ENCODE data around the gene NXNL1.
"Not testable (repeated sequence)": the region's sequence is repeated elsewhere in the genome, so short reads cannot be mapped to it uniquely, and the experiment has no call there.

NXNL1 gene

DNA sequence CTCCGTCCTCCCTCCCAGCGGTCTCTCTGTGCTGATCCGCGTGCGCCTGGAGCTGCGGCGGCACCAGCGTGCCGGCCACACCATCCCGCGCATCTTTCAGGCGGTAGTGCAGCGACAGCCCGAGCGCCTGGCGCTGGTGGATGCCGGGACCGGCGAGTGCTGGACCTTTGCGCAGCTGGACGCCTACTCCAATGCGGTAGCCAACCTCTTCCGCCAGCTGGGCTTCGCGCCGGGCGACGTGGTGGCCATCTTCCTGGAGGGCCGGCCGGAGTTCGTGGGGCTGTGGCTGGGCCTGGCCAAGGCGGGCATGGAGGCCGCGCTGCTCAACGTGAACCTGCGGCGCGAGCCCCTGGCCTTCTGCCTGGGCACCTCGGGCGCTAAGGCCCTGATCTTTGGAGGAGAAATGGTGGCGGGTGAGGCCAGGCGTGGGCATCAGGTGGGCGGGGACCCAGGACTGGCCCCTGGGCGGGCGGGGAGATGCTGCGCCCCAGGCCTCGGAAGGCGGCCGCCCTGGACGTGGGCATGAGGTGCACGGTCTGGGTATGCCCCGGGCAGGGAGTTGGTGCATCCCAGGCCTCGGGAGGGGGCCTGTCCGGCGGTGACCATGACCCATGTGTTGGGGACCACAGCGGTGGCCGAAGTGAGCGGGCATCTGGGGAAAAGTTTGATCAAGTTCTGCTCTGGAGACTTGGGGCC, 26.0 kb upstream of the NXNL1 start:
- no peak for DNase-seq (ENCODE audit: low spot score)

DNA sequence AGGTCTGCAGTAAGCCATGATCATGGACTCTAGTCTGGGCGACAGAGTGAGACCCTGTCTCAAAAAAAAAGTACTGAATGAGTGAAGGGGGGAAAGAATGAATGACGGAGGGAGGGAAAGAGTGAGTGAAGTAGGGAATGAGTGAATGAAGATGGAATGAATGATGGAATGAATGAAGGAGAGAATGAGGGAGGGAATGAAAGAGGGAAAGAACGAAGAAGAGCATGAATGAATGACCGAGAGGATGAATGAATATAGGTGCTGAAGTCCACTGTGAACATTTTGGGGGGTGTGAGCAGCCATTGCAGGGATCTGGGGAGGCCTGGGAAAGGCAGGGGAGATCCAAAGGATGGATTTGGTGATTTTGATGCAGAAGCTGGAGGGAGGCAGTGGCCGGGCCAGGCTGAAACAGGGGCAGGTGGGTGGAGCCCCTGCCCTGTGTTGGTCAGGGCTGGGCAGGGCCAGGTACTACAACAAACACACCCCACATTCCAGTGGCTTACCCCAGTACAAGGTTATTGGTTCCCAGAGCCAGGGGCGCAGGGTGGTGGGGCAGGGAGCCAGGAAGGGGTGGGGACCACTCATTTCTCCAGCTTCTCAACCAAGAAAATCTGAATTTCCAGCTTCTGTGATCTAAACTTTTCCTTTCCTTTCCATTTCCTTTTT, 23.9 kb upstream of the NXNL1 start:
- peak; percentile 12 for DNase-seq (ENCODE audit: low spot score)

DNA sequence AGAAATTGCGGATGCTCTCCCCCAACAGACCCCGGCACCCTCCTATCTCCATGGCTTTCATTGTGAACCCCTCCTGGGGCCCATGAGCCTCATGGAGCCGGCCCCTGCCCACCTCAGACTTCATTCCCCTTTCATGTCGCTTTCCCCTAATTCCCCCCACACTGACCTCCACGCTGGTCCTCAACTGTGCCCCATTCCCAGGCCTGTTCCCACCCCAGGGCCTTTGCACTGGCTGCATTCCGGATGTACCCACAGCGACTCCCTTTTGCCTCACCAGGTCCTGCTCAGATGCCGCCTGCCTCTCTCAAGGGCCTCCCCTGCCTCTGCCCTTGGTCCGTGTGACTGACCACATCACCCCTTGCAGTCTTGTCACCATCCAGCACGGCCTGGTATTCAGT, 22.9 kb upstream of the NXNL1 start:
- DNase-seq (ENCODE audit: low spot score) = no peak

DNA sequence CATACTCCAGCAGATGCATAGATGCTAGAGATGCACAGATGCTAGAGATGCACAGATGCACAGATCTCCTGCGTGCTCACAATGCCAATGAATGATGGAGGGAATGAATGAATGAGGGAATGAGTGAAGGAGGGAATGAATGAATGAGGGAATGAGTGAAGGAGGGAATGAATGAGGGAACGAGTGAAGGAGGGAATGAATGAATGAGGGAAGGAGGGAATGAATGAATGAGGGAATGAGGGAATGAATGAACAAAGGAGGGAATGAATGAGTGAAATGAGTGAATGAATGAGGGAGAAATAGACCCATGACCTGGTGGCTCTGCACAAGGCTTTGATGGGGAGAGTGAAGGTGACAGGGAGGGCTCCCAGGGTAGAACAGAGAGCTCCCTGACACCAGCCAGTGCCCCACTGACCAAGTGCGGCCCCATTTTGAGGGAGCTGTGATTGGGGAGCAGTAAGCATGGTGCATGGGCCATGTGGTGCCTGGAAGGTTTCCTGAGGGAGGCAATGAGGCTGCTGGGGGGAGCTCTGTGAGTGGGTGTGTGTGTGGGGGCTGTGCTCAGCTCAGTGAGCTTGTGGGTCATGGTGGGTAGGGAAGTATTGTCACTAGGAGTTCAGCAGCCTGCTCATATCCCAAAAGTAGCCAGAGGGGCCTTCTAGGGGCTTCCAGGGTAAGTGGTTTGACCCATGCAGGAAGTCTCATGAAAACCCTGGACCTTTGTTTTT, 22.3 kb upstream of the NXNL1 start:
- no peak for DNase-seq (ENCODE audit: low spot score)

DNA sequence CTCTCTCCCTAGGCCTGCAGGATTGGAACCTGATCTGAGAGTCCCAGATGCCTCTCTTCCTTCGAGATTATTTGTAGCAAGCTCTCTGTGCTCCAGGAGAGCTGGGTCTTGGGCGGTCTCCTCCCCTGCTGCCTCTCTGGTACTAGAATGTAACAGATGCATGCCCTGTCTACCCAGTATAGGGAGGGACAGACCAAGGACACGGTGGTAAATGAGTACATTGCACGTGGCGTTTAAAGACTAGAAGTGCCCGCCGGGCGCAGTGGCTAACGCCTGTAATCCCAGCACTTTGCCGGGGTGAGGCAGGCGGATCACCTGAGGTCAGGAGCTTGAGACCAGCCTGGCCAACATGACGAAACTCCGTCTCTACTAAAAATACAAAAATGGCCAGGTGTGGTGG, 21.3 kb upstream of the NXNL1 start:
- no peak for DNase-seq (ENCODE audit: low spot score)

DNA sequence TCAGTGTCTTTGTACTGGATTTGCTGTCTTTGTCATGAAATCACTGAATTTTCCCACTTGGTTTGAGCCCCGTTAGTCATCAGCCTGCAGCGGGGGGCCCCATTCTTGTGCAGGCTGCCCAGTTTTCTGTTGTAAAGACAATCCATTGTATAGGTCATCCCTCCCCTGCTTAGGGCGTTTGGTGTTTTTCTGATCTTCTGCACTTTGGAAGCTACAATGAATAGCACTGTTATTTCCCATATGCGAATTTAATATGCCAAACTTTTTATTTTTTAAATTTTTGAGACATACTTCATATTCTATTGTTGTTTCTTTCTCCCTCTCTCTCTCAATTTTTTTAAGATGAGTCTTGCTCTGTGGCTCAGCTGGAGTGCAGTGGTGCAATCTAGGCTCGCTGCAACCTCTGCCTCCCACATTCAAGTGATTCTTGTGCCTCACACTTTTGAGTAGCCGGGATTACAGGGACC, 18.6 kb upstream of the NXNL1 start:
- DNase-seq (ENCODE audit: low spot score) = no peak

DNA sequence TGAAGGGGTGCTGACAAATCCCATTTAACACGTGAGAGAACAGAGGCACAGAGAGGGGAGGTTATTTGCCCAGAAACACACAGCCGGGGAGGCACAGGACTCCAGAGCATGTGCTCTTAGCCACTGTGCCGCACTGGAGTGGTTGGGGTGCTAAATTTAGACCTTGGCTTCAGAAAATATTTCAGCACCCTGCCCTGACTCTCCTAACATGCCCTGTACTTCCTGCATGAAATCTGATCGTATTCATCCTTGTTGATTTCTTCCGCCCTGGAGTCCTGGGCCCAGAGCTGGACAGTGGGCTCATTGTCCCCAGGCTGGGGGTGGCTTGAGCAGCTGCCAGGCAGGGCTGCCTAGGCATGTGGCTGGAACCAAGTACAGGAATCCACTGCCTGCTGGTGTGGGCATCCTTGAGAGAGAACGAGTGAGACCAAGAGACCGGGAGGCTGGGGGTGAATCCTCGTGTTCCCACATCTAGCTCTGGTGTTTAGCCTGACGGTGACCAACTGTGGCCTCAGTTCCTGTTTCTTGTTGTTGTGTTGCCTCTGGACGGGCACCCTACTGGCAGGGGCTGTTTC, 14.9 kb upstream of the NXNL1 start:
- DNase-seq (ENCODE audit: low spot score) = no peak

DNA sequence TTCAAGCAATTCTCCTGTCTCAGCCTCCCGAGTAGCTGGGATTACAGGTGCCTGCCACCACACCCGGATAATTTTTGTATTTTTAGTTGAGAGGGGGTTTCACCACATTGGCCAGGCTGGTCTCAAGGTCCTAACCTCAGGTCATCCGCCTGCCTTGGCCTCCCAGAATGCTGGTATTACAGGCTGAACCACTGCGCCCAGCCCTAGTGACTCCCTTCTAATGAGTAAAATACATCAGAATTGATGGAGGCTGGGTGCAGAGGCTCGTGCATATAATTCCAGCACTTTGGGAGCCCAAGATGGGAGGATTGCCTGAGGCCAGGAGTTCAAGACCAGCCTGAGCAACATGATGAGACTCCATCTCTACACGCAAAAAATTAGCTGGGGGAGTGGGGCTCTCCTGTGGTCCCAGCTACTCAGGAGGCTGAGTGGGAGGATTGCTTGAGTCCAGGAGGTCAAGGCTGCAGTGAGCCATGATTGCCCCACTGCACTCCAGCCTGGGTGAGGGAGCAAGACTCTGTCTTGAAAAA, 14.3 kb upstream of the NXNL1 start:
- DNase-seq (ENCODE audit: low spot score) = not testable (repeated sequence)

DNA sequence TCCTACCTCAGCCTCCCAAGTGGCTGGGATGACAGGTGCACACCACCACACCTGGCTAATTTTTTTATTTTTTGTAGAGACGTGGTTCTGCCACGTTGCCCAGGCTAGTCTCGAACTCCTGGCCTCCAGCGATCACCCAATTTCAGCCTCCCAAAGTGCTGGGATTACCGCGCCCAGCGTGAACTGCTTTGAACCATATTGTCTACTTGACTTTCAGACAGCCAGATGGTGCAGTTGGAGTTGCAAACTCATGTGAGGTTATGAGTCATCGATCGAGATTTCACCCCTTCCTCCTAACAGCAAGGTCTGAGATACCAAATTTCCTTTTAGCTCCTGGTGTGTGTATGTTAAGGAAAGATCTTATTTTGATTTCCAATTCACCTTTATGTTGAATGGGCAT, 12.3 kb upstream of the NXNL1 start:
- no peak for DNase-seq (ENCODE audit: low spot score)

DNA sequence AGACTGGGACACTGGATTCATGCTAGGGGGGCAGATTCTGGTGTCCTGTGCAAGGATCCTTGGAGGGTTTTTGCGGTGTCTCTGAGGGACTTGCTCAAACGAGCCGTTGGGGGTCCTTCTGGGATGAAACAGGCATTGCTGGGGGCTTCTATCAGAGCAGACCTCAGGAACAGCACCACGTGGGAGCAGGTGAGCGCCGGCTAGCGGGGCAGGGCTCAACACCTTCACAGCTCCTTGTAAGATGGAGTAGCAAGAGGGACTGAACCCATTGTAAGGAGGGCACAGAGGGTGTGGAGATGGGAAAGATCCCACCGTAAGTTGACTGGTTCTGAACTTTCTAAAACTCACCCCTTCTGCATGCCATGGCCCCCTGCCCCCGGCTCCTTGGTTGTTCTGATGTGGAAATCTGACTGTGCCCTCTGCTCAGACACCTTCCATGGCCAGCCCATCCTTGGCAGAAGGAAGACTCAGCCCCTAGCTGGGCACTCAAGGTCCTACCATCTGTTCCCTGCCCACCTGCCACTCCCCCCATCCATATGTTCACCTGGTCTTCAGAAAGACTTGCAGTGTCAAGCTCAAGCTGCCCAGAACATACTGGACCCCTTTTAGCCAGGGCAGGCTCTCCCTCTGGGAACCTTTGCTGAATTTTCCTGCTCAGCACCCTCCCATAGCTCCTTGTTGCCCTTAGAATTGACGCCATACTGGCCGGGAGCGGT, 10.8 kb upstream of the NXNL1 start:
- DNase-seq (ENCODE audit: low spot score) = no peak

DNA sequence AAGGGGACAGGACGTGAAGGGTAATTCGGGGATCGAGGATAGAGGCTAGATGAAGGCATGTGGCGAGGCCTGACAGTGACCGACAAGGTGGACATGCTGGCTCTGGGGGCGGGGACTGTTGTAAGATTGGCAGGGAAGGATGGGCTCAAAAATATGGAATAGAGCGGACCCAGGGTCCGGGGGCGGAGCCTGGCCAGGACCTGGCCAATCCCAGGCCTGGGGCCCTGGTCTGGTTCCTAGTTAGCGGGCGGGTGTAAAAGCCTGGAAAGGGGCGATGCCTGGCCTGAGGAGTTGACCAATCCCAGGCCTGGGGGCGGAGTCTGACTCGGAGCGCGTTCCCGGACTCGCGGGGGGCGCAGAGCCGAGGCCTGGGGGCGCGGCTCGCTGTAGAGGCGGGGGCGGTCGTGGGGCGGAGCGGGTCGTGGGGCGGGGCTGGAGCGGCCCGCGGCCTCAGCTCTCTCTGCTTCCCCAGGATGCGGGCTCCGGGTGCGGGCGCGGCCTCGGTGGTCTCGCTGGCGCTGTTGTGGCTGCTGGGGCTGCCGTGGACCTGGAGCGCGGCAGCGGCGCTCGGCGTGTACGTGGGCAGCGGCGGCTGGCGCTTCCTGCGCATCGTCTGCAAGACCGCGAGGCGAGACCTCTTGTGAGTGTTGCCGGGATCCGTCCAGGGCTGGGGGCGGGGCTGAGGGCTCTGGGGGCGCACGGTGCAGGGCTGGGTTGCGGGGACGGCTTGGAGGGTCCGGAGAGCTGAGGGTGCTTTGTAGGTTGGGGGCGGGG, 9.5 kb upstream of the NXNL1 start, which contains the start of gene SLC27A1:
Gene SLC27A1, plus strand, starts transcription at position 457 of the 774 bp plus-strand sequence. Its CDS starts 17 bp downstream, at position 474.
- DNase-seq (ENCODE audit: low spot score) = peak; percentile 96

DNA sequence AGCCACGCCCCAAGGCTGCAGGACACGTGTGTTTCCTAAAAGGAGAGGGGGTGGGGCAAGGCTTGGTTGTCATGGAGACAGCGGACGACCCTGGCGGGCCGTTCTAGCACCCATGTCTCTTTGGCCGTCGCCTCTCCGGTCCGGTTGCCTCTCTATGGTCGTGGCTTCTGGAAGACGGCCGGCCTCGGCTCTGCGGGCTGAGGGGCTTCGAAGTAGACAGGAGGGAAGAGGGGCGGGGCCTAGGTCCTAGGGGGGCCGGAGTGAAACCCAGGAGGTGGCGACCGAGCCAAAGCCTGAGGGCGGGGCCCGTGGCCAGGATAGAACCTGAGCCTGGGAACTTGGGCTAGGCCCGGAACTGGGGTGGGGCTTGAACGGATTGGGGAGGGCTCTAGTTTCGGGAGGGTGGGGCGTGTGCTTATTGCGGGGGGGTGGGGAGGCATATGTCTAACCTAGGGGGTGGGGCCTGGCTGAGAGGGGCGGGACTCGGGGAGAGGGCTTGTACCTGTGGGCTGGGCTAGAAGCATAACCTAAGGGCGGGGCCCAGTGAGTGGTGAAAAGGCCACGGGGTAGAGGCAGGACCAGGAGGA, 8.8 kb upstream of the NXNL1 start:
- peak; percentile 85 for DNase-seq (ENCODE audit: low spot score)

DNA sequence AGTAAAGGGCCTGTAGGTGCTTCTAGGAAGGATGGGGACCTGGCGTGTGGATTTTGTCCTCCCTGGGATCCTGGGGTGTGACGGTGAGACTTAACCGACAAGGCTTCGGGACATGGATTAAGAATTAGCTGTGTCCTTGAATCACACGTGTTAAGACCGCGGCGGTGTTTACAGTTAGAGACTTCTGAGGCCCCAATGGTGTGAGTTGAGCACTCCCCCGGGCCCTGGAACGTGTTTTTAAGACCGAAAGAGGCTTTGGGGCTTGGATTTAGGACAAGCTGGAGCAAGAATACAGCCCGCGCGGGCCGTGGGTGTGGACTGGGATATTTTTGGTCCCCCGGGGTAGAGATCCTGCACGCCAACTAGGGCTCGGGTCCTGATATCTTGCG, 8.4 kb upstream of the NXNL1 start:
- DNase-seq (ENCODE audit: low spot score) = no peak

DNA sequence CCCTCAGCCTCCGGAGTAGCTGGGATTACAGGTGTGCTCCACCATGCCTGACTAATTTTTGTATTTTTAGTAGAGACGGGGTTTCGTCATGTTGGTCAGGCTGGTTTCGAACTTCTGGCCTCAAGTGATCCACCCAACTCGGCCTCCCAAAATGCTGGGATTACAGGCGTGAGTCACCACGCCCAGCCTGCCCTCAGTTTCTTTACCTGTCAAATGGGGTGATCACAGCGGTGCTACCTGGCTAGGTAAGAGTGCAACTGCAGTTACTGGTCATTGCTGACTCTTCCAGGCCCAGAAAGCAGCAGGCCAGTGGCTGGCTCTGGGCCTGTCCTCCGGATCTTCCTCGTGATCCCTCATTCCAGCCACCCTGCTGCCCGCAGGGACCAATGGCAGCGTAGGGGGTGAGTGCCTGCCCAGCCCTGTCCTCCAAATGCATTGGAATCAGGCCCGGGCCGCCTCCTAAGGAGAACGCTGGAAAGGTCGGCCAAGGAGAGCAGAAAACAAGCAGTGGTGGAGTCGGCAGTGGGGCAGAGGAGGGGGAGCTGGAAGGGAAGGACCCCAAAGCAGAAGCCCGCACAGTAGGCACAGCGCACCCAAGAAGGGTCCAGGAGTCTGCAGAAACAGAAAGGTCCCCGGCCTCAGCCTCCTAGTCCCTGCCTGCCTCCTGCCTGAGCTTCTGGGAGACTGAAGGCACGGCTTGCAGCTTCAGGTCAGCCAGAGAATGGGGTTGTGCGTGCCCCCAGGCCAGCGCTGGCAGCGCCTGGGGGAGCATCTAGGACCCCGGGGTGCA, 7.8 kb upstream of the NXNL1 start:
- no peak for DNase-seq (ENCODE audit: low spot score)

DNA sequence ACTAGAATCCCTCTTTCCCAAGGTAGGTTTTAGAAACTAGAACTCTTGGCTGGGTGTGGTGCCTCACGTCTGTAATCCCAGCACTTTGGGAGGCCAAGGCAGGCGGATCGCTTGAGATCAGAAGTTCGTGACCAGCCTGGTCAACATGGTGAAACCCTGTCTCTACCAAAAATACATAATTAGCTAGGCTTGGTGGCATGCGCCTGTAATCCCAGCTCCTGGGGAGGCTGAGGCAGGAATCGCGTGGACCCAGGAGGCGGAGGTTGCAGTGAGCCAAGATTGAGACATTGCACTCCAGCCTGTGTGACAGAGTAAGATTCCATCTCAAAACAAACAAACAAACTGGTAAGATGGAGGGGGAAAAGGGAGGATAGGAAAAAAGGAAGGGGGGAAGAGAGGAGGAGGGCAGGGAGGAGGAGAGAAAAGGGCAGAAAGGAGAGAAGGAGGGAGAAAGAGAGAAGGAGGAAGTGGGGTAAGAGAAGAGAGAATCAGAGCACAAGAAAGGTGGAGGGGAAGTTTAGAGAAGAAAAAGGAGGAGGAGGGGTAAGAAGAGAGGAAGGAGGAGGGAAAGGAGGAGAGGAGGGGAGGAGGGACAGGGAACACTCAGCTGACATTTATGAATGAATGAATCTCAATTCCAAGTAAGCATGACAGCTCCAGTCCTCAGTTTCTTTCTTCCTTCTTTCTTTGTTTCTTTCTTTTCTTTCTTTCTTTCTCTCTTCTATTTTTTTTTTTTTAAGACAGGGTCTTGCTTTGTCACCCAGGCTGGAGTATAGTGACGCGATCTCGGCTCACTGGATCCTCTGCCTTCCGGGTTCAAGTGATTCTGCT, 7.0 kb upstream of the NXNL1 start:
- no peak for DNase-seq (ENCODE audit: low spot score)

DNA sequence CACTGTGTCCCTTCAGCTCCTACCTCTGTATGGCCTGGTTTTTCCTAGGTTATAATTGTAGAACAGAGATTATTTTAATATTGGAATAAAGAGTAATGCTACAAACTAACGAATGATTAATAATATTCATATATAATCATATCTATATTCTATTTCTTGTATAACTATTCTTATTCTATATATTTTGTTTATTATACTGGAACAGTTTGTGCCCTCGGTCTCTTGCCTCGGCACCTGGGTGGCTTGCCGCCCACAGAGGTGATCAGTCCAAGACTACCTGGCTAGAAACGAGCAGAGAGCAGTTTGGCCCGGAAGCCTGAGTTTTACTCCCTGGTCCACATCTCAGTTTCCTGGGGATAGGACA, 5.7 kb upstream of the NXNL1 start:
- no peak for DNase-seq (ENCODE audit: low spot score)

DNA sequence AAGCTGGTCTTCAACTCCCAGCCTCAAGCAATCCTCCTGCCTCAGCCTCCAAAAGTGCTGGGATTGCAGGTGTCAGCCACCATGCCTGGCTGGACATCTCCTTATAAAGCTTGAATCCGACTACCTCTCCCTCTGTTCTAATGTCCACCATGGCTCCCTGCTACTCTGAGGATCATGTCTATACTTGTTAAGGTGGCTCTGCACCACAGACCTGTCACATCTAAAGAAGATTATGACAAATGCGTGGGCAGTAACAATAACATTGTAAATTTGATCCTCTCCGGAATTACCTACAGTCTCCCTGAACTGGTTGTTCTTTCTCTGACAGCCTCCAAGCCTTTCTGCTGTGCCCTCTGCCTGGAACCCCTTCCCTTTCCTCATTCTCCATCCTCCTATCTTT, 1.8 kb downstream of the NXNL1 start:
- DNase-seq (ENCODE audit: low spot score) = no peak

DNA sequence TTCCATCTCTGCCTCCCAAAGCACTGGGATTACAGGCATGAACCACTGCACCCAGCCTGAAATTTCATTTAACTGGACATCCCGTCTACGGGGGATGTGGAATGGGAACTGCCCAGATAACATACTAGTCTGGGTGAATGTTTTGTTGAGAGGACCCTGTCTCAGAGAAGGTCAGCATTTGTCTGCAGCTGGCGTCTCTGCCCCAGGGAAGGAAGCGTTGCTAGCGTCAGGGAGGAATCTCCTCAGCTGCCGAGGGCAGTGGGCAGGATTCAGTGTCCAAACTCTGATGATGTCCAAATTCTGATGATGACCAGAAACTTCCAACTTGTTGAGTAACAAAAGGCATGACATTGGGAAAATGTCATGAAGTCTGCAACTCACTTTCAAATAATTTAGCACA, 3.1 kb downstream of the NXNL1 start:
- no peak for DNase-seq (ENCODE audit: low spot score)

DNA sequence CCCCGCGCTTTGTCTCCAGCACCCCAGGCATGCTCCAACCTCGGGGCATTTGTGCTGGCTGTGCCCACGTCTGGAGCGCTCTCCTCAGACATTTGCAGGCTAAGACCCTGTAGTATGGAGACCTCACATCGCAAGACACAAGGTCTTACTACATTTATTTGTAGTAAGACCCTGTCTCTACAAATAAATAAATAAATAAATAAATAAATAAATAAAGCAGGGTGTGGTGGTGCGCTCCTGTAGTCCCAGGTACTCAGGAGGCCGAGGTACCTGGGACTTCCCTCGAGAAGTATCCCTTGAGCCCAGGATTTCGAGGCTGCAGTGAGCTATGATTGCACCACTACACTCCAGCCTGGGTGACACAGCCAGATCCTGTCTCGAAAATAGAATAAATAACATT, 4.6 kb downstream of the NXNL1 start:
- no peak for DNase-seq (ENCODE audit: low spot score)
